Activated CD4-positive, CD25-positive, alpha-beta regulatory T cell treated with anti-CD3 and anti-CD28 coated beads, Interleukin-2, amount 50 U/mL, for 16 hours (primary cell): Measurements from ENCODE around the gene WEE2.

Source experiments
- DNase-seq: peaks from one replicate; pipeline ENCODE4 v3.0.0-alpha.2; 2020; ENCODE audit warnings: low read depth, low spot score

Gene WEE2

GRCh38 chr7:141691540-141691939 is 16.6 kb upstream of the WEE2 start:
- DNase-seq = no peak

GRCh38 chr7:141691961-141692360 is 16.2 kb upstream of the WEE2 start:
- DNase-seq = no peak

GRCh38 chr7:141693082-141693481 is 15.1 kb upstream of the WEE2 start:
- DNase-seq = no peak

GRCh38 chr7:141695803-141696289 is 12.3 kb upstream of the WEE2 start:
- DNase-seq = no peak

- no peak for DNase-seq
Observed at GRCh38 chr7:141696348-141696747, 11.8 kb upstream of the WEE2 start.

GRCh38 chr7:141697211-141697871 is 10.8 kb upstream of the WEE2 start:
- no peak for DNase-seq

- no peak for DNase-seq
Observed at GRCh38 chr7:141698247-141699015, 9.7 kb upstream of the WEE2 start.

- no peak for DNase-seq
Observed at GRCh38 chr7:141699860-141700259, 8.3 kb upstream of the WEE2 start.

- DNase-seq = no peak
Observed at GRCh38 chr7:141700296-141700847, 7.8 kb upstream of the WEE2 start.

- no peak for DNase-seq
Observed at GRCh38 chr7:141700848-141701371, 7.2 kb upstream of the WEE2 start.

- DNase-seq = peak; percentile 53
Observed at GRCh38 chr7:141701489-141702046, 6.6 kb upstream of the WEE2 start.

- DNase-seq = no peak
Observed at GRCh38 chr7:141702047-141702567, 6.0 kb upstream of the WEE2 start, which contains the start of gene DENND11. Gene DENND11, minus strand, starts transcription at chr7:141702166. Its CDS starts 13 bp downstream, at chr7:141702153.

- DNase-seq = no peak
Observed at GRCh38 chr7:141702892-141703291, 5.3 kb upstream of the WEE2 start.

GRCh38 chr7:141704112-141704511 is 4.0 kb upstream of the WEE2 start:
- no peak for DNase-seq

- no peak for DNase-seq
Observed at GRCh38 chr7:141704741-141705140, 3.4 kb upstream of the WEE2 start.

GRCh38 chr7:141706239-141707064 is 1.7 kb upstream of the WEE2 start:
- DNase-seq = no peak

- no peak for DNase-seq
Observed at GRCh38 chr7:141709318-141709717, 1.2 kb downstream of the WEE2 start.

- no peak for DNase-seq
Observed at GRCh38 chr7:141709749-141710148, 1.6 kb downstream of the WEE2 start.

- no peak for DNase-seq
Observed at GRCh38 chr7:141710301-141710700, 2.1 kb downstream of the WEE2 start.

- DNase-seq = no peak
Observed at GRCh38 chr7:141712603-141713255, 4.6 kb downstream of the WEE2 start.
